Motor neuron (in vitro differentiated cells): ENCODE results near the gene SLC25A47. TPM values are rescaled to one million over a fixed set of nuclear protein-coding genes. Genes with fewer than 3 reads are reported as not detected.

ENCODE experiments used
- ATAC-seq, 8 experiments: fragments of 200-7000 bp; cut with Tn5 transposase; replicated peaks in 6 of 8; 2 replicates each; pipeline ENCODE4 v1.8.0; 2021; ENCODE audit warnings: mild to moderate bottlenecking in 8 of 8, moderate library complexity in 8 of 8
- H3K27ac ChIP-seq, 2 donors: fragments of 250-450 bp; sonication (Bioruptor Pico); 2 replicates each; pipeline ENCODE4 v1.9.0; 2021; ENCODE audit warnings: antibody characterized with exemption in 2 of 2, mild to moderate bottlenecking in 2 of 2, moderate library complexity in 1 of 2
- H3K4me1 ChIP-seq, 2 donors: fragments of 250-450 bp; sonication (Bioruptor Pico); replicated peaks in 1 of 2; 2 replicates each; pipeline ENCODE4 v1.6.1; 2021; ENCODE audit warnings: antibody characterized with exemption in 2 of 2, mild to moderate bottlenecking in 2 of 2, moderate library complexity in 1 of 2
- H3K4me3 ChIP-seq, 5 donors: fragments of 250-450 bp; sonication (Bioruptor Pico); 2 replicates each; pipeline ENCODE4 v1.9.0; 2021; ENCODE audit warnings: antibody characterized with exemption in 5 of 5, mild to moderate bottlenecking in 5 of 5, moderate library complexity in 4 of 5
- WGBS, 10 experiments: fragments of 450-650 bp; shearing (Covaris generic); methylation state at CpG; one replicate each; pipeline ENCODE4 v1.0.0; 2022; 5-methylcytosine and 5-hydroxymethylcytosine counted together
- in situ Hi-C, 9 experiments: fragments of 400-800 bp; cut with MboI; loops; one replicate each; pipeline ENCODE4 v1.15.0; 2021; ENCODE audit warnings: low sequenced_read_pairs in 9 of 9, low pct_unique_long_range_greater_than_20kb in 2 of 9; ENCODE audit not compliant: unreplicated experiment in 9 of 9
- total RNA-seq, 8 experiments: library from RNA; unstranded; fragments of 300-600 nt; gene quantifications; 2 replicates each; pipeline versions ENCODE4 v1.2.3 to v1.2.4, GENCODE V29; 2022

The SLC25A47 gene
- total RNA-seq, 8 experiments from 2014 or later = 0.05 to 0.52 (median 0.33) TPM; not detected in 2

- H3K27ac ChIP-seq = no peak overlapping the region
- no peak for ATAC-seq
- in situ Hi-C loops = no loop called here
- H3K4me1 ChIP-seq = no peaks in the 10 kb centered on the region
- WGBS, 10 experiments = 74 to 89% methylated on average over 3 to 12 of the region's 24 CpGs; no CpG with 5 or more reads in 8 of the 10 experiments
- H3K4me3 ChIP-seq = no peak overlapping the region
Observed at GRCh38 chr14:100327128-100327527, 4.0 kb downstream of the SLC25A47 start.

GRCh38 chr14:100328495-100329163, 5.5 kb downstream of the SLC25A47 start:
- no peak for ATAC-seq
- Histone ChIP-seq H3K4me1 (no peaks in the 10 kb centered on the region), H3K4me3 (no peak overlapping the region), H3K27ac (no peak overlapping the region)
- in situ Hi-C loops = no loop called here
- WGBS, 10 experiments = 83 to 91% (median 89%) methylated on average over 3 to 10 of the region's 32 CpGs; no CpG with 5 or more reads in 7 of the 10 experiments

DNA sequence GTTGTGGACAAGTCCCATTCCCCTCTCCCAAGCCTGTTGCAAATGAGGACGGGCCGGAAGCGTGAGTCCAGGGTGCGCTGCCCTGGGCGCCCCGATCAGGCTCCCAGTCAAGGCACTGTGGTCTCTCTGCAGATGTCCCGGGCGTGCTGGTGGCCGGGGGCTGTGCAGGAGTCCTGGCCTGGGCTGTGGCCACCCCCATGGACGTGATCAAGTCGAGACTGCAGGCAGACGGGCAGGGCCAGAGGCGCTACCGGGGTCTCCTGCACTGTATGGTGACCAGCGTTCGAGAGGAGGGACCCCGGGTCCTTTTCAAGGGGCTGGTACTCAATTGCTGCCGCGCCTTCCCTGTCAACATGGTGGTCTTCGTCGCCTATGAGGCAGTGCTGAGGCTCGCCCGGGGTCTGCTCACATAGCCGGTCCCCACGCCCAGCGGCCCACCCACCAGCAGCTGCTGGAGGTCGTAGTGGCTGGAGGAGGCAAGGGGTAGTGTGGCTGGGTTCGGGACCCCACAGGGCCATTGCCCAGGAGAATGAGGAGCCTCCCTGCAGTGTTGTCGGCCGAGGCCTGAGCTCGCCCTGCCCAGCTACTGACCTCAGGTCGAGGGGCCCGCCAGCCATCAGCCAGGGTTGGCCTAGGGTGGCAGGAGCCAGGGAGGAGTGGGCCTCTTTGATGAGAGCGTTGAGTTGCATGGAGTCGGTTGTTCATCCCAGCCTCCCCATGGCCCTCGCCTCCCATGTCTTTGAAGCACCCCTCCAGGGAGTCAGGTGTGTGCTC, 6.3 kb downstream of the SLC25A47 start:
- Histone ChIP-seq H3K27ac (no peak overlapping the region), H3K4me3 (no peak overlapping the region), H3K4me1 (no peaks in the 10 kb centered on the region)
- in situ Hi-C loops = no loop called here
- ATAC-seq = peak in 4 of 8 experiments; percentile 3 to 12 (median 10)
- 60% methylated on average over 2 of the region's 36 CpGs; no CpG with 5 or more reads in 9 of the 10 experiments for WGBS, 10 experiments

GRCh38 chr14:100330007-100330344, 6.8 kb downstream of the SLC25A47 start:
- Histone ChIP-seq H3K4me3 (no peak overlapping the region), H3K4me1 (no peaks in the 10 kb centered on the region), H3K27ac (no peak overlapping the region)
- in situ Hi-C loops = no loop called here
- peak in 4 of 8 experiments; percentile 1 to 7 (median 4) for ATAC-seq
- WGBS, 10 experiments = 67 to 93% methylated on average over 3 of the region's 11 CpGs; no CpG with 5 or more reads in 8 of the 10 experiments

- WGBS, 10 experiments = 0 to 83% (median 73%) methylated on average over 2 to 5 of the region's 13 CpGs; no CpG with 5 or more reads in 7 of the 10 experiments
- no peaks in the 10 kb centered on the region for H3K4me1 ChIP-seq
- no peak overlapping the region for H3K4me3 ChIP-seq
- no peak overlapping the region for H3K27ac ChIP-seq
- in situ Hi-C loops = no loop called here
- peak in 7 of 8 experiments; percentile 2 to 17 (median 4) for ATAC-seq
Observed at GRCh38 chr14:100330388-100330931, 7.3 kb downstream of the SLC25A47 start.

DNA sequence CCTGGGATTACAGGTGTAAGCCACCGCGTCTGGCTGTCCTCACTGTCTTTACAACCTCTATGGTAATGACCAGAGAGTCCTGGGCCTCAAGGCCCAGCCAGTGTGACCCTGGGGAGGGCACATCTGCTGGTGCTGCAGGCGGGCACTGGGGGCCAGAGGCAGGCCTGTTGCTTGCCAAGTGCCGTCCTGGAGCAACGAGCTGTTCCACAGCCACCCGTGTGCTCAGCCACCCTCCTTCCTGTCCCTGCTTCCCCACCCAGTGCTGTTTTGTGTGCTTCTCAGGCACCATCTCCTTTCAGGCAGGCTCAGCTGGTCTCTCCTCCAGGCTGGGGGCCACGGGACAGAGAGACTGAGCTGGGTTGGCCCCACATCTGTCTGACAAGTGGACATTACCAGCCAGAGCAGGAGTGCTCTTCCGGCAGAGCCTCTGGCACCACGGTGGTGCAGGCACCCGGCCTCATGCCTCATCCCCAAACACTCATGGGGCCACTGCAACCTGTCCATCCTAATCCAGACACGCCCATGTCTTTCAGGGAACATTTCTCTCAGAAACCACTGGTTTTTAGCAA, 9.0 kb downstream of the SLC25A47 start:
- H3K27ac ChIP-seq = no peak overlapping the region
- WGBS, 10 experiments = 75 to 100% (median 90%) methylated on average over 1 to 4 of the region's 11 CpGs; no CpG with 5 or more reads in 5 of the 10 experiments
- in situ Hi-C loops = no loop called here
- H3K4me3 ChIP-seq = no peak overlapping the region
- peak in 3 of 8 experiments; percentile 2 to 9 (median 3) for ATAC-seq
- no peaks in the 10 kb centered on the region for H3K4me1 ChIP-seq

DNA sequence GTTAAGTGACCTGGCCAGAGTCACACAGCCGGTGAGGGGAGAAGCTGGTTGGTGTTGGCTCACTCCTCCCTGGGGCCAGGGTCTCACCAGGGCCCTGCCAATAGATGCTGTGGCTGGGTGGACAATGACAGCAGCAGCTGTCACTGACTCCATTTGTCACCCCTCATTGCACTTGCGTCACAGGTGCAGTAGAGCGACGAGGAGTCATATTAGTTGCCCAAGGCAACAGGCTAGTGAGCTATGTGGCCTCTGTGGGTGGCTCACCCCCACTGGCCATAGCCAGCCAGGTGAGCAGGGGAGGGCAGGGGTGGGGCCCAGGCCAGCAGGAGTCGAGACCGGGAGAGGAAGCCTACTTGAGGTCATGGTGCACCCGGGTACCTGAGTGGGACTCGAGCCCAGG, 9.7 kb downstream of the SLC25A47 start:
- in situ Hi-C loops = no loop called here
- Histone ChIP-seq H3K4me1 (no peaks in the 10 kb centered on the region), H3K27ac (no peak overlapping the region), H3K4me3 (no peak overlapping the region)
- WGBS, 10 experiments = 100% methylated on average over 2 of the region's 8 CpGs; no CpG with 5 or more reads in 9 of the 10 experiments
- peak in 6 of 8 experiments; percentile 3 to 28 (median 21) for ATAC-seq

- H3K4me1 ChIP-seq = no peaks in the 10 kb centered on the region
- no peak overlapping the region for H3K27ac ChIP-seq
- peak in 3 of 8 experiments; percentile 2 to 8 (median 6) for ATAC-seq
- H3K4me3 ChIP-seq = no peak overlapping the region
- in situ Hi-C loops = no loop called here
- 86 to 100% (median 100%) methylated on average over 1 to 3 of the region's 8 CpGs; no CpG with 5 or more reads in 5 of the 10 experiments for WGBS, 10 experiments
Observed at GRCh38 chr14:100333311-100333710, 10.2 kb downstream of the SLC25A47 start.

DNA sequence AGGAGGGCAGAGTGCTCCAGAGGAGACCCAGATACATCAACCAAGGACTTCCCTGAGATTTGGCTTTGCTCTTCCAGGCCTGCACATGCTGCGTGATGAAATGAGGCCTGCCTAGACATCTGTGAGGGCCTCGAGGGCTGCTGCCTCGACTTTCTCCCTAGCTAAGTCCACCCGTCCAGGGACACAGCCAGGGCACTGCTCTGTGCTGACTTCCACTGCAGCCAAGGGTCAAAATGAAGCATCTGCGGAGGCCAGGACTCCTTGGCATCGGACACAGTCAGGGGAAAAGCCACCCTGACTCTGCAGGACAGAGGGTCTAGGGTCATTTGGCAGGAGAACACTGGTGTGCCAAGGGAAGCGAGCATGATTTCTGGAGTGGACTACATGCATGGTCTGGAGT, 10.7 kb downstream of the SLC25A47 start:
- no peaks in the 10 kb centered on the region for H3K4me1 ChIP-seq
- WGBS, 10 experiments = 95 to 100% (median 98%) methylated on average over 1 to 4 of the region's 7 CpGs; no CpG with 5 or more reads in 6 of the 10 experiments
- in situ Hi-C loops = no loop called here
- ATAC-seq = no peak
- no peak overlapping the region for H3K4me3 ChIP-seq
- no peak overlapping the region for H3K27ac ChIP-seq

- ATAC-seq = no peak
- Histone ChIP-seq H3K27ac (no peak overlapping the region), H3K4me1 (no peaks in the 10 kb centered on the region), H3K4me3 (no peak overlapping the region)
- WGBS, 10 experiments = 76 to 100% (median 100%) methylated on average over 1 to 4 of the region's 12 CpGs; no CpG with 5 or more reads in 6 of the 10 experiments
- in situ Hi-C loops = no loop called here
Observed at GRCh38 chr14:100334904-100335303, 11.8 kb downstream of the SLC25A47 start.

DNA sequence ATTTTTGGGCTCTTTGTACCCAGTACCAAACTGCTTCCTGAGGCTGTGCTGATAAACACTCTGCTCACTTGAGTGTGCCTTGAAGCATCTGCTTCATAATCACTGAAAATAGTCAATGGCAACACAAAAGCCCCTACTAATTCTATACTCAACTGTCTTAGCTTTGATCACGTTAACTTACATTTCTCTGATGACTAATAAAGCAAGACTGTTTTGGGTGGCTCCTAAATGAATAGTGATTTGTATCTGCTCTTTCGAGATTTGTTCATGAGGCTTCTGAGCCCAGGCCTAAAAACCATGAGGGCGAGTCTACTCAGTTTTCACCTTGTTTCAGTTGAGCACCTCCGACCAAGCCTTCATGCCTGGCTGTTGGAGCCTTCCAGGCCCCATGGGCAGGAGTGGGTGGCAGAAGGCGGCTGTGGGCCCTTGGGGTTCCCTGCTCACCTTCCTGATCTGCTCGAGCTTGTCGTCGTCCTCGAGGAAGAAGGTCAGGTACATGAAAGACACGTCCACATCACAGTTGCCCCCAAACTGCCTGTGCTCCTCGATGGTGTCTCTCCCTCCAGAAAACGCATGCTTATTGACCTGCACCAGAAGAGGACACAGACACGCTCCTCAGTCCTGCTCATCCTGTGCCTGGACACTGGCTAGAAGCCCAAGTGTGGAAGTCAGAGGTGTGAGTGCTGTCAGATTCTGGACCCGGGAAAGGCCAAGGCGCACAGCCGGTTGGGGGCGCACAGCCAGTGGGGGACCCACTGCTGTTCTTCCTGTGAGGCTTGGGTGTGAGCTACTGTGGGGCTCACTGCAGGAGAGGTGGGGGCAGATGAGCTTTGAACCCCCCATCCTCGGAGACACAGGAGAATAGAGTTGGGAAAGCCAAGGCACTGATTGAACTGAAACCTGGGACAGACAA, 13.7 kb downstream of the SLC25A47 start:
- H3K27ac ChIP-seq = no peak overlapping the region
- 80 to 100% (median 83%) methylated on average over 1 to 7 of the region's 18 CpGs; no CpG with 5 or more reads in 1 of the 10 experiments for WGBS, 10 experiments
- no peak for ATAC-seq
- no peaks in the 10 kb centered on the region for H3K4me1 ChIP-seq
- no peak overlapping the region for H3K4me3 ChIP-seq
- in situ Hi-C loops = no loop called here

DNA sequence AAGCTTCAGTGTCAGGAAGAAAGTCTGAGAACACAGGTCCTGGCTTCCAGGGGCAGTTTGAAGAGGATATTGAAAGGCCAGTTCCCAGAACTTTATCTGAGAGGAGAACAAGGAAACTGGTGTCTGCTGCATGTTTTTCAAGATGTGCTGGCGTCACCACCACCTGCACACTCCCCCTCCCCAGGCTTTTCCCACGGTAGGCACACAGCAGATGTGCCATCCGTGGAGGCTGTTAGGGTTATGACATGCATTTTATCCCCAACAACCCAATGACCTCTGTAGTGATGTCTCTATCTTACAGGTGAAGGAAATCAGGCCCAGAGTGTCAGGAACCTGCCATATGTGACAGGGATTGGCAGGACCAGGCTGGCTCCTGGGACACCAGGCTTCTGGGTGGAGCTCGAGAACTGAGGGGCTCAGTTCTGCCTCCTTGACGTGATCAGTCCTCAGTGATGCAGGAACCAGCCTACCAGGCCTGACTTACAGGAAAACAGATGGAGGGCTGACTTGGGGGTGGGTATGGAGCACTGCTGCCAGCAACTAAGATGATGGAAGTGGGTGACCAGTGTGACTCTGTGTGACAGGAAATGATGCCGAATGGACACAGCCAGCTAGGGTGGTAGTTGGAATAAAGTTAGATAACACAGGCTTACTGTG, 16.8 kb downstream of the SLC25A47 start:
- Histone ChIP-seq H3K4me1 (no peaks in the 10 kb centered on the region), H3K4me3 (no peak overlapping the region), H3K27ac (no peak overlapping the region)
- in situ Hi-C loops = no loop called here
- 80 to 100% (median 100%) methylated on average over 1 to 2 of the region's 6 CpGs; no CpG with 5 or more reads in 4 of the 10 experiments for WGBS, 10 experiments
- peak in 1 of 8 experiments; percentile 2 for ATAC-seq
